GM12801 (cell line): ENCODE results near the gene DGKG.

Experiments used
- CTCF ChIP-seq: IDR thresholded peaks from one replicate; pipeline ENCODE4 v1.5.1; 2011; ENCODE audit warnings: control low read depth; ENCODE audit not compliant: insufficient read length; ENCODE audit errors: extremely low read depth

DGKG gene

GRCh38 chr3:186235554-186235953, 126.5 kb downstream of the DGKG start:
- TF ChIP-seq CTCF, result no peak

GRCh38 chr3:186234152-186234551, 127.9 kb downstream of the DGKG start:
- no peak for TF ChIP-seq CTCF

GRCh38 chr3:186226482-186226881, 135.6 kb downstream of the DGKG start:
- no peak for TF ChIP-seq CTCF

- no peak for TF ChIP-seq CTCF
Measured at GRCh38 chr3:186225603-186226002, 136.4 kb downstream of the DGKG start.

- no peak for TF ChIP-seq CTCF
Measured at GRCh38 chr3:186224041-186224610, 137.9 kb downstream of the DGKG start.

- no peak for TF ChIP-seq CTCF
Measured at GRCh38 chr3:186223476-186223875, 138.6 kb downstream of the DGKG start.

GRCh38 chr3:186221760-186222378, 140.2 kb downstream of the DGKG start:
- TF ChIP-seq CTCF, result no peak
